Left ventricle myocardium inferior (tissue), 1 donor: ENCODE measurements around the gene MCF2L2. TPM values are rescaled to one million over a fixed set of nuclear protein-coding genes. Genes with fewer than 3 reads are reported as not detected.

Experiments
- DNase-seq: peaks from one replicate; pipeline ENCODE4 v3.0.0-alpha.2; 2020
- H3K27ac ChIP-seq: fragments of 200-600 bp; replicated peaks from 2 replicates; pipeline ENCODE4 v1.8.0; 2021
- H3K27me3 ChIP-seq: fragments of 200-600 bp; 2 replicates; pipeline ENCODE4 v1.8.0; 2021; ENCODE audit warnings: low read depth
- H3K36me3 ChIP-seq: fragments of 200-600 bp; 2 replicates; pipeline ENCODE4 v1.8.0; 2021
- H3K4me1 ChIP-seq: fragments of 200-600 bp; 2 replicates; pipeline ENCODE4 v1.8.0; 2021
- H3K4me3 ChIP-seq: fragments of 200-600 bp; 2 replicates; pipeline ENCODE4 v1.8.0; 2021; ENCODE audit warnings: mild to moderate bottlenecking, moderate library complexity
- H3K9me3 ChIP-seq: fragments of 200-600 bp; replicated peaks from 2 replicates; pipeline ENCODE4 v1.8.0; 2021
- intact Hi-C: fragments of 100-400 bp; cut with micrococcal nuclease; formaldehyde crosslinking; loops from one replicate; pipeline ENCODE4 v1.11.0; 2022
- total RNA-seq: library from RNA; stranded (reverse); fragmentation: NEBNext Ultra II Directional; extraction: Animal tissue kit (Norgen Biotek cat#: 25700); gene quantifications from one replicate; pipeline ENCODE4 v1.2.1, GENCODE V29; 2021
- TF ChIP-seq, protein P1 (sequence below): fragments of 200-600 bp; IDR thresholded peaks from 2 replicates; pipeline ENCODE4 v1.8.0; 2021; ENCODE audit warnings: antibody characterized with exemption, mild to moderate bottlenecking, borderline replicate concordance
- donor health status: DM: no; HTN: yes; CAD: no; lungs with severe emphysema.

The MCF2L2 gene
- total RNA-seq, 1 donor from 2014 or later = 0.91 TPM

GRCh38 chr3:183284570-183284969, 143.8 kb downstream of the MCF2L2 start:
- intact Hi-C loops = no loop called here
- Histone ChIP-seq H3K4me1 (peaks cover 23% of the 10 kb centered on the region), H3K27me3 (no peaks in the 10 kb centered on the region), H3K9me3 (no peaks in the 10 kb centered on the region), H3K27ac (no peak overlapping the region), H3K36me3 (no peaks in the 10 kb centered on the region), H3K4me3 (no peak overlapping the region)
- DNase-seq = no peak
- TF ChIP-seq, protein P1, sequence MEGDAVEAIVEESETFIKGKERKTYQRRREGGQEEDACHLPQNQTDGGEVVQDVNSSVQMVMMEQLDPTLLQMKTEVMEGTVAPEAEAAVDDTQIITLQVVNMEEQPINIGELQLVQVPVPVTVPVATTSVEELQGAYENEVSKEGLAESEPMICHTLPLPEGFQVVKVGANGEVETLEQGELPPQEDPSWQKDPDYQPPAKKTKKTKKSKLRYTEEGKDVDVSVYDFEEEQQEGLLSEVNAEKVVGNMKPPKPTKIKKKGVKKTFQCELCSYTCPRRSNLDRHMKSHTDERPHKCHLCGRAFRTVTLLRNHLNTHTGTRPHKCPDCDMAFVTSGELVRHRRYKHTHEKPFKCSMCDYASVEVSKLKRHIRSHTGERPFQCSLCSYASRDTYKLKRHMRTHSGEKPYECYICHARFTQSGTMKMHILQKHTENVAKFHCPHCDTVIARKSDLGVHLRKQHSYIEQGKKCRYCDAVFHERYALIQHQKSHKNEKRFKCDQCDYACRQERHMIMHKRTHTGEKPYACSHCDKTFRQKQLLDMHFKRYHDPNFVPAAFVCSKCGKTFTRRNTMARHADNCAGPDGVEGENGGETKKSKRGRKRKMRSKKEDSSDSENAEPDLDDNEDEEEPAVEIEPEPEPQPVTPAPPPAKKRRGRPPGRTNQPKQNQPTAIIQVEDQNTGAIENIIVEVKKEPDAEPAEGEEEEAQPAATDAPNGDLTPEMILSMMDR = no peak

GRCh38 chr3:183283886-183284285, 144.5 kb downstream of the MCF2L2 start:
- TF ChIP-seq, protein P1 = no peak
- H3K27me3 ChIP-seq = no peaks in the 10 kb centered on the region
- intact Hi-C loops = no loop called here
- H3K27ac ChIP-seq = no peak overlapping the region
- H3K36me3 ChIP-seq = no peaks in the 10 kb centered on the region
- H3K4me3 ChIP-seq = no peak overlapping the region
- H3K4me1 ChIP-seq = peaks cover 23% of the 10 kb centered on the region
- no peak for DNase-seq
- H3K9me3 ChIP-seq = no peaks in the 10 kb centered on the region

GRCh38 chr3:183281126-183281797, 147.2 kb downstream of the MCF2L2 start:
- Histone ChIP-seq H3K27ac (no peak overlapping the region), H3K27me3 (no peaks in the 10 kb centered on the region), H3K9me3 (no peaks in the 10 kb centered on the region), H3K4me3 (no peak overlapping the region), H3K36me3 (no peaks in the 10 kb centered on the region), H3K4me1 (peaks cover 19% of the 10 kb centered on the region)
- TF ChIP-seq, protein P1 = no peak
- intact Hi-C loops = no loop called here
- no peak for DNase-seq

GRCh38 chr3:183279371-183279770, 149.0 kb downstream of the MCF2L2 start:
- Histone ChIP-seq H3K27ac (no peak overlapping the region), H3K4me1 (peaks cover 10% of the 10 kb centered on the region), H3K9me3 (no peaks in the 10 kb centered on the region), H3K27me3 (no peaks in the 10 kb centered on the region), H3K4me3 (no peak overlapping the region), H3K36me3 (no peaks in the 10 kb centered on the region)
- intact Hi-C loops = no loop called here
- DNase-seq = no peak
- TF ChIP-seq, protein P1 = no peak

DNA sequence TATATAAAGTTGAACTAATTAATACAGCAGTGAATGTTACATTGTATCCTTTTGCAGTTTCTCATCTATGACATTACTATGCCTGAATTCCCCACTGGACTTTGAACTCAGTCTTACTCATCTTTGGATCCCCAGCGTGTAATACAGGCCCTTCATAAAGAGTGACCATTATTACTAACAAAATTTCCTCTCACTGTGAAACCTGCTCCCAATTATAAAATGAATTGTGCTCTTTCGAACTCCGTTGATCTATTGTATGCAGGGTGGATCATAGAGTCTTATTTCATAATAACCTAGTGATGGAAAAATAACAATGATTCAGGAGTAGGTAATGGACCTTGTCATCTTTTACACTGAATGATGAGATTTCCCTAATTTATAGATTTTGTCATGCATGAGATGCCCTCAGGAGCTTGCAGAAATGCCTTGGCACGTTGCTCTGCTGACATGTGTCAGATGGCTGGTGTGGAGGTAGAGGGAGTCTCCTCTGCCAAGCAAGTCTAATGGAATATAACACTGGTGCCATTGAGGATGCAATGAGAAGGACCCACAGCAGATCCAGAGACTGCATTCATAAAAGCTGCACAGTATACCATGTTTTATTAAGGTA, 149.8 kb downstream of the MCF2L2 start:
- intact Hi-C loops = no loop called here
- TF ChIP-seq, protein P1 = no peak
- Histone ChIP-seq H3K9me3 (no peaks in the 10 kb centered on the region), H3K27ac (no peak overlapping the region), H3K27me3 (no peaks in the 10 kb centered on the region), H3K36me3 (no peaks in the 10 kb centered on the region), H3K4me1 (peaks cover 10% of the 10 kb centered on the region), H3K4me3 (no peak overlapping the region)
- no peak for DNase-seq
